Measurements from ENCODE around the gene DCTN4.

DNA sequence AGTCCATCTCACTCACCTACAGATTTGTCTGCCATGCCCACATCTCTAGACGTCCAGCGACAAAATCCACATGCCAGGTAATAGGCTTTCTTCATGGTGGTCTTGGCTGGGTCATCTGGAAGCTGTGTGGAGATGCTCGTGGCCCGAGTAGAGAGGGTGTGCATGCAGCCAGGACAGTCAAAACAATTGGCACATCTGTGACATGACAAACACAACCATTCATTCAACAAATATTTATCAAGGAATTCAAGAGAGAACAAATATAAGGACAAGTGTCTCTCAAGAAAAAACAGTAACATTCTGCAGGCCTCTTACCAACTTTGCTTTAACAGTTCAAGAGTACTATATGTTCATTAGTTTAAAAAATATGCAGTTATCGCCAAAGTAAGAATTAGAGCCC lies 5.4 kb downstream of the DCTN4 start:
- TF ChIP-seq CTCF (IDR thresholded peaks at IDR 0.05) (no peak), POLR2AphosphoS5 (IDR thresholded peaks at IDR 0.05) (no peak)

Measured in gastroesophageal sphincter (tissue), 3 donors.